Activated CD4-positive, alpha-beta memory T cell treated with anti-CD3 and anti-CD28 coated beads for 36 hours (primary cell): ENCODE measurements around the gene MPP4. TPM values are rescaled to one million over a fixed set of nuclear protein-coding genes. Genes with fewer than 3 reads are reported as not detected.

Experiments used
- CTCF ChIA-PET: fragments of 350-600 bp; sonication (Branson Sonifier 250); formaldehyde crosslinking; loops from one replicate; lab custom pipeline; 2021; ENCODE audit warnings: antibody characterized with exemption, inconsistent platforms; lab: Charles Lee
- POLR2A ChIA-PET: fragments of 350-600 bp; sonication (Branson Sonifier 250); formaldehyde crosslinking; loops from one replicate; lab custom pipeline; 2021; ENCODE audit warnings: antibody characterized with exemption; lab: Charles Lee
- DNase-seq: peaks from one replicate; pipeline ENCODE4 v3.0.0-alpha.2; 2020
- H3K27ac Mint-ChIP-seq: one replicate; pipeline ENCODE4 v1.8.0; 2021; ENCODE audit warnings: mixed read lengths
- H3K27me3 Mint-ChIP-seq: one replicate; pipeline ENCODE4 v1.8.0; 2021; ENCODE audit warnings: mixed read lengths
- H3K36me3 Mint-ChIP-seq: one replicate; pipeline ENCODE4 v1.8.0; 2021; ENCODE audit warnings: mixed read lengths
- H3K4me1 Mint-ChIP-seq: one replicate; pipeline ENCODE4 v1.8.0; 2021; ENCODE audit warnings: low read depth, mixed read lengths
- H3K4me3 Mint-ChIP-seq: one replicate; pipeline ENCODE4 v1.8.0; 2021; ENCODE audit warnings: mild to moderate bottlenecking, mixed read lengths
- H3K9me3 Mint-ChIP-seq: one replicate; pipeline ENCODE4 v1.8.0; 2021; ENCODE audit warnings: mixed read lengths
- intact Hi-C: fragments of 100-400 bp; cut with micrococcal nuclease; formaldehyde crosslinking; loops from one replicate; pipeline ENCODE4 v1.15.1; 2023
- total RNA-seq, 2 experiments: library from RNA; stranded (reverse); gene quantifications; one replicate each; pipeline ENCODE4 v1.2.3, GENCODE V29; 2021

The MPP4 gene
- total RNA-seq, 2 experiments from 2014 or later, result not detected

DNA sequence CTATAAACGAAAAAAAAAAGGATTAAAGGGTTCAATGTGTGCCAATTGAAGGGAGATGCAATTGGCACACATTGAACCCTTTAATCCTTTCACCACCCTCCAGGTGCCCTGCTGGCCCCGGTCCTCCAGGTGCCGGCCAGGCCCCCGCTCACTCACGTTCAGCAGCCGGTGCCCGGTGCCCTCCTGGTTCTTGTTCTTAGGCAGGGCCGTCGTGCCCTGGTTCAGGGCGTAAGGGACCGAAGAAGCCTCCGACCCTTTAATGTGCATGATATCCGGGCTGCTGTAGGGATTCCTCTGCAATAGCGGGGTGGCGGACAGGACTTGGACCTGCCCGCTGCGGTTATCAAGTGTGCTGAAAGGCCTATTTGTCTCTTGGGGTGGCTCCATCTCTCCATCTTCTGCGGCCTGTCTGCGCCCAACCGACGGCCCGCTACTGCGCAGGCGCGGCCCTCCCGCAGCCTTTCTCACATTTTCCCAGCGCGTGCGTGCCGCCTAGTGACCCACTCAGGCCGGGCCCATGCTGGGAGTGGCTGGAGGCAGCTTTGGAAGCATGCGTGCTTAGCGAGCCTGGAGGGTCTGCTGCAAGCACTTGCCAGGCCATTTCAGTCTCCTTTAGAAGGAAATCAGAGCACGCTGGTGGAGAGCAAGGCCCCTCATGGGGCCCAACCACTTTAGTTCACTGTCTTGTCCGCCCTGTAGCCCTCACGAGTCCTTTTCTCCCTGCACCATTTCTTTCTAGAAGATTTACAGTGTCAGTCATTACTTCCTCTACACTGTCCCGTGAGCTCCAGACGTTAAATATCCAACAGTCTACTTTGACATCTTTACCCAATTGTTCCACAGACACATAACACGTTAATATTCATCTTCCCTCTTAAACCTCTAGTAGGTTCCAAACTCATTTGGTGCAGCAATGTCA lies 79.4 kb downstream of the MPP4 start:
- DNase-seq, result no peak
- CTCF ChIA-PET, result no interaction called here
- H3K4me1 Mint-ChIP-seq, result no peaks in the 10 kb centered on the region
- no peak overlapping the region for H3K27ac Mint-ChIP-seq
- H3K36me3 Mint-ChIP-seq, result no peaks in the 10 kb centered on the region
- POLR2A ChIA-PET, result no interaction called here
- intact Hi-C loops, result no loop called here
- no peaks in the 10 kb centered on the region for H3K9me3 Mint-ChIP-seq
- no peak overlapping the region for H3K4me3 Mint-ChIP-seq
- no peaks in the 10 kb centered on the region for H3K27me3 Mint-ChIP-seq

- no peaks in the 10 kb centered on the region for H3K4me1 Mint-ChIP-seq
- no peak overlapping the region for H3K27ac Mint-ChIP-seq
- ChIA-PET POLR2A (interaction anchor here (0.6 kb wide), 1 partner anchor 836 kb away, joined by 3 read pairs; no protein-coding TSS in a partner anchor), CTCF (no interaction called here)
- peaks cover 10% of the 10 kb centered on the region for H3K27me3 Mint-ChIP-seq
- no peak for DNase-seq
- no peak overlapping the region for H3K4me3 Mint-ChIP-seq
- H3K36me3 Mint-ChIP-seq, result no peaks in the 10 kb centered on the region
- H3K9me3 Mint-ChIP-seq, result peaks cover 8% of the 10 kb centered on the region
- intact Hi-C loops, result no loop called here
Observed at GRCh38 chr2:201608021-201608420, 90.4 kb downstream of the MPP4 start.

GRCh38 chr2:201607568-201607967 lies 90.9 kb downstream of the MPP4 start:
- DNase-seq, result no peak
- ChIA-PET CTCF (no interaction called here), POLR2A (interaction anchor here (0.6 kb wide), 1 partner anchor 836 kb away, joined by 3 read pairs; no protein-coding TSS in a partner anchor)
- peaks cover 8% of the 10 kb centered on the region for H3K9me3 Mint-ChIP-seq
- no peaks in the 10 kb centered on the region for H3K36me3 Mint-ChIP-seq
- intact Hi-C loops, result no loop called here
- H3K27me3 Mint-ChIP-seq, result peaks cover 10% of the 10 kb centered on the region
- no peaks in the 10 kb centered on the region for H3K4me1 Mint-ChIP-seq
- H3K27ac Mint-ChIP-seq, result no peak overlapping the region
- H3K4me3 Mint-ChIP-seq, result no peak overlapping the region

- H3K4me3 Mint-ChIP-seq, result no peak overlapping the region
Observed at GRCh38 chr2:201600906-201601305, 97.5 kb downstream of the MPP4 start.

DNA sequence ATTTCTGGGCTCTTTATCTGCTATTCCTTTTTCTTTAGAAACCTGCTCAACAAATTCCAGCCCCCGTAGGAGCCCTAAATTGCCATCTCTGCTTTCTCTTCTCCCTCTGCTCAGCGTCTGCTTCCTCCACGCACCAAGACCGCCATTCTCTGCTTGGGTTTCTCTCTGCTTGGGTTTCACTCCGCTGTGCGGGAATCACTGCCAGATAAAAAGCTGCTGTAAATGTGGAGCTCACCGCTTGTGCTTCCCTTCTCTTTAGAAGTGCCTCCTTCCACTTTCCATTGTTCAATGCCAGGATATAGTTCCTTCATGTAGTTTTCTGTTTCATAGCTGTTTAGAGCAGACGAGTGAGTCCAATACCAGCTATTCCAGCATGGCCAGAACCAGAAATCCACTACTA lies 101.0 kb downstream of the MPP4 start:
- no peak for DNase-seq
- Mint-ChIP-seq H3K27me3 (peaks cover 11% of the 10 kb centered on the region), H3K36me3 (no peaks in the 10 kb centered on the region), H3K27ac (no peak overlapping the region), H3K4me3 (no peak overlapping the region), H3K4me1 (no peaks in the 10 kb centered on the region), H3K9me3 (peaks cover 20% of the 10 kb centered on the region)
- intact Hi-C loops, result no loop called here
- POLR2A ChIA-PET, result no interaction called here
- CTCF ChIA-PET, result no interaction called here

More at GRCh38 chr2:201600906-201601305, 97.5 kb downstream of the MPP4 start:
- no peak for DNase-seq
- Mint-ChIP-seq H3K9me3 (peaks cover 16% of the 10 kb centered on the region), H3K27ac (no peak overlapping the region), H3K4me1 (no peaks in the 10 kb centered on the region), H3K27me3 (peaks cover 16% of the 10 kb centered on the region), H3K36me3 (no peaks in the 10 kb centered on the region)
- intact Hi-C loops, result no loop called here
- ChIA-PET CTCF (no interaction called here), POLR2A (no interaction called here)

Other genes starting within 250 kb of the MPP4 start
- gene TRAK2, start 247.2 kb downstream of the MPP4 start, total RNA-seq, result 10 to 100 TPM; 23.5 to 26.0 TPM
- 10 to 100 TPM; 18.5 to 19.8 TPM for gene STRADB, start 246.9 kb downstream of the MPP4 start, total RNA-seq
- gene TMEM237, start 55.1 kb downstream of the MPP4 start, total RNA-seq, result 10 to 100 TPM; 15.4 to 18.3 TPM
- gene ALS2, start 82.3 kb upstream of the MPP4 start, total RNA-seq, result 10 to 100 TPM; 11.0 to 12.6 TPM
- gene CDK15, start 107.9 kb upstream of the MPP4 start, total RNA-seq, result not detected